Measurements from ENCODE around the gene SPPL3.

The SPPL3 gene

DNA sequence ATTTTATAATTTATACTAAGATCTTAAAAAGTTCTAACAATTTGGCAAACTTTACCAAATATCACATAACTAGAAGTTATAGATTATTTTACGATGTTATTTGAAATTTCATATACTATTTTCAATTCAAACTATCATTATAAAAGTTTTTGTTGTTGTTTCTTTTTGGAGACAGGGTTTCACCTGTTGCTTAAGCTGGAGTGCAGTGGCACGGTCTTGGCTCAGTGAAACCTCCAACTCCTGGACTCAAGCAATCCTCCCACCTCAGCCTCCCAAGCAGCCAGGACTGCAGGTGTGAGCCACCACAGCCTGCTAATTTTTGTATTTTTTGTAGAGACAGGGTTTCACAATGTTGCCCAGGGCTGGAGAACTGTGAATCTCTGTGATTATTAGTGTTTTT is 87.8 kb downstream of the SPPL3 start:
- H3K4me3 ChIP-seq (ENCODE audit: low read length): no peak overlapping the region
- H3K4me2 ChIP-seq (ENCODE audit: low read length): no peak overlapping the region
- H4K5ac ChIP-seq (ENCODE audit: low read length): no peak overlapping the region
- H2BK120ac ChIP-seq (ENCODE audit: low read depth, low read length): no peak overlapping the region
- no peak for DNase-seq
- no peaks in the 10 kb centered on the region for H3K36me3 ChIP-seq (ENCODE audit: control insufficient read depth, insufficient read depth, low read length)
- H3K4me1 ChIP-seq (ENCODE audit: control insufficient read depth, low read depth, low read length): peaks cover 2% of the 10 kb centered on the region
- no peak overlapping the region for H3K18ac ChIP-seq (ENCODE audit: low read length)
- no peak overlapping the region for H3K9ac ChIP-seq (ENCODE audit: low read length)
- peaks cover 7% of the 10 kb centered on the region for H3K79me1 ChIP-seq (ENCODE audit: low read length)
- WGBS (ENCODE audit: extremely low coverage, insufficient coverage, low lambda C conversion rate): no CpG with 5 or more reads among the region's 2 CpGs
- H2BK5ac ChIP-seq (ENCODE audit: low read length): no peak overlapping the region
- no peak overlapping the region for H2BK15ac ChIP-seq (replicated peaks; ENCODE audit: low read depth)
- no peak overlapping the region for H3K27ac ChIP-seq (ENCODE audit: low read depth, low read length)
- no peak overlapping the region for H3K23ac ChIP-seq (ENCODE audit: low read length)
- H3K79me2 ChIP-seq (ENCODE audit: control insufficient read depth, insufficient read depth, low read length): no peaks in the 10 kb centered on the region
- H2AK5ac ChIP-seq (ENCODE audit: low read length): no peak overlapping the region
- no peak overlapping the region for H3K4ac ChIP-seq (ENCODE audit: low read depth, low read length)
- H3K27me3 ChIP-seq (ENCODE audit: insufficient read depth, low read length, poor library complexity): no peaks in the 10 kb centered on the region
- H4K8ac ChIP-seq (ENCODE audit: low read depth, low read length): no peak overlapping the region
- no peak overlapping the region for H3K56ac ChIP-seq (ENCODE audit: low read length)

DNA sequence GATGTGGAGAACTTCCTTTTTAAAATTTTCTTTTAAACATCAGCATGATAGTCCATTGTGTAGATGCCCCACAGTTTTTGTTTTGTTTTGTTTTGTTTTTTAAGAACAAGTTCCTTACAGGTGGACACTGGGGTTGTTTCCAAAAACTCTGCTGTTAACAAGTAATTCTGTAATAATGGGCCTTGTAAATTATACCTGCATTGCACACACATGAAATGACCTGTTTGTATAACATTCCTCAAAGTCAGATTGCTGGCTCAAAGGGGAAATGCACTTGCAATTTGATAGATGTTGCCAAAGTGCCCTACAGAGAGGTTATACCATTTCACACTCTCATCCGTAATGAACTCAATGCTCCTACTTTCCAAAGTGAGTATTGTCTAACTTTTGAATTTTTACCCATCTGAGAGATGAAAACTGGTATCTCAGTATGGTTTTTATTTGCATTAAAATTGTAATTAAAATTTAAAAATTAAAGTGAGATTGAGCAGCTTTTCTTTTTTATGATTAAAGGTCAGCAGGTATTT is 89.2 kb downstream of the SPPL3 start:
- DNase-seq: no peak
- no peak overlapping the region for H4K8ac ChIP-seq (ENCODE audit: low read depth, low read length)
- no peak overlapping the region for H3K4me3 ChIP-seq (ENCODE audit: low read length)
- no peak overlapping the region for H3K56ac ChIP-seq (ENCODE audit: low read length)
- no peak overlapping the region for H3K4me2 ChIP-seq (ENCODE audit: low read length)
- H2BK120ac ChIP-seq (ENCODE audit: low read depth, low read length): no peak overlapping the region
- no peak overlapping the region for H2AK5ac ChIP-seq (ENCODE audit: low read length)
- no peaks in the 10 kb centered on the region for H3K36me3 ChIP-seq (ENCODE audit: control insufficient read depth, insufficient read depth, low read length)
- H3K79me1 ChIP-seq (ENCODE audit: low read length): peaks cover 7% of the 10 kb centered on the region
- no peak overlapping the region for H2BK5ac ChIP-seq (ENCODE audit: low read length)
- H3K4ac ChIP-seq (ENCODE audit: low read depth, low read length): no peak overlapping the region
- no peak overlapping the region for H3K9ac ChIP-seq (ENCODE audit: low read length)
- no peak overlapping the region for H2BK15ac ChIP-seq (replicated peaks; ENCODE audit: low read depth)
- H3K18ac ChIP-seq (ENCODE audit: low read length): no peak overlapping the region
- no peak overlapping the region for H3K23ac ChIP-seq (ENCODE audit: low read length)
- H3K4me1 ChIP-seq (ENCODE audit: control insufficient read depth, low read depth, low read length): peaks cover 2% of the 10 kb centered on the region
- WGBS (ENCODE audit: extremely low coverage, insufficient coverage, low lambda C conversion rate): no CpG with 5 or more reads among the region's 1 CpG
- H4K5ac ChIP-seq (ENCODE audit: low read length): no peak overlapping the region
- H3K79me2 ChIP-seq (ENCODE audit: control insufficient read depth, insufficient read depth, low read length): no peaks in the 10 kb centered on the region
- no peaks in the 10 kb centered on the region for H3K27me3 ChIP-seq (ENCODE audit: insufficient read depth, low read length, poor library complexity)
- no peak overlapping the region for H3K27ac ChIP-seq (ENCODE audit: low read depth, low read length)

DNA sequence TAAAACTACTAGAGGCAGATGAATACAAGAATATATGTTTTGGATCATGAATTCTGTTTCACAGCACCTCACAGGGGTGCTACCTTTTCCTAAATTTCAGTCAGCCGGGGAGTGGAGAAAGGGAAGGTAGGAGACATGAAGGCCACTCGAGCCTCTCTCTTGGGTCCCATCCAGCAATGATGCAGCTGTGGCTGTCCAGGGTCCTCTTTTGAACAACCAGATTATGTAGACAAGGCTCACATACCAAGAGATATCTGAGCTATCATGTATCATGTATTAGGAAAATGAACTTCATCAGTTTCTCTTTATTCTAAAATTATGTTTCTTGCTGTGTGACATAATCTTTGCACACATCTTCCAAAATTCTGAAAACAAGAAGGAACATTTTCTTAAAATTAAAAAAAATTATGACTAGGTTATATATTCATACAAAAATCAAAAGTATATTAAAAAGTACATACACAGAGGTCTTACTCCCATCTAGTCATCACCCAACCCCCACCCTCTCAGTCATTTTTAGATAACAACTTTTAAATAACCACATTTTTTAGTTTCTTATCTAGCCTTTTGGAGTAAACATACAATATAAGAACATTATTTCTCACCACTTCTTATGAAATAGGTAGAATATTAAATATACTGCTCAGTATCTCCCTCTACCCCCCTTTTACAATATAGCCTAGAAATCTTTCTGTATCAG is 89.8 kb downstream of the SPPL3 start:
- Histone ChIP-seq H4K8ac (ENCODE audit: low read depth, low read length) (no peak overlapping the region), H3K23ac (ENCODE audit: low read length) (no peak overlapping the region), H2BK15ac (replicated peaks; ENCODE audit: low read depth) (no peak overlapping the region)

DNA sequence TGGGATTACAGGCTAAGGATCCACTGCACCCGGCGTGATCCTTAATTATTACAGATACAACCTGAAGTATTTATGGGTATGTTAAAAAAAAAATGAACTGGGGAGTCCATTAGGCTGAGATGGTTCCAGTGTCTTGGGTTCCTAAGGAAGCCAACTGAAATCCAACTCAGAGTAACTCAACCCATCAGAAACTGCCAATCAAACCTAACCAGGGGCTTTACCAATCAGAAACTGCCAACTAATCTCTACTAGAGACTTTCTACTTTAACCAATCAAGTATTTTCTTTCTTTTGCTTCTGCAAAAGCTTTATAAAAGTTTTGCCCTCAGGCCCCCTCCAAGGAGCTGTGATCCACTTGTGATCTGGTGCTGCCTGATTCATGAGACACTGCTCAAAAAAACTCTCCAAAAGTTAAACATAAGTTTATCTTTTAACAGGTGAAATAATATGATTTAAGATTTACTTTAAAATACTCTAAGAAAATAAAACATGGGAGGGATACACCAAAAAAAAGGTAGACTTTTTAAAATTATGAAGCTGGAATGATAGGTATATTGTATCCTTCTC is 90.5 kb downstream of the SPPL3 start:
- no peak for DNase-seq
- Histone ChIP-seq H3K79me2 (ENCODE audit: control insufficient read depth, insufficient read depth, low read length) (no peaks in the 10 kb centered on the region), H2BK120ac (ENCODE audit: low read depth, low read length) (no peak overlapping the region), H3K79me1 (ENCODE audit: low read length) (peaks cover 7% of the 10 kb centered on the region), H3K23ac (ENCODE audit: low read length) (no peak overlapping the region), H4K5ac (ENCODE audit: low read length) (no peak overlapping the region), H3K18ac (ENCODE audit: low read length) (no peak overlapping the region), H2BK5ac (ENCODE audit: low read length) (no peak overlapping the region), H3K4me3 (ENCODE audit: low read length) (no peak overlapping the region), H3K27ac (ENCODE audit: low read depth, low read length) (no peak overlapping the region), H3K56ac (ENCODE audit: low read length) (no peak overlapping the region), H2BK15ac (replicated peaks; ENCODE audit: low read depth) (no peak overlapping the region), H4K8ac (ENCODE audit: low read depth, low read length) (no peak overlapping the region), H3K9ac (ENCODE audit: low read length) (no peak overlapping the region), H2AK5ac (ENCODE audit: low read length) (no peak overlapping the region), H3K4ac (ENCODE audit: low read depth, low read length) (no peak overlapping the region), H3K27me3 (ENCODE audit: insufficient read depth, low read length, poor library complexity) (no peaks in the 10 kb centered on the region), H3K4me1 (ENCODE audit: control insufficient read depth, low read depth, low read length) (peaks cover 2% of the 10 kb centered on the region), H3K36me3 (ENCODE audit: control insufficient read depth, insufficient read depth, low read length) (no peaks in the 10 kb centered on the region), H3K4me2 (ENCODE audit: low read length) (no peak overlapping the region)
- no CpG with 5 or more reads among the region's 2 CpGs for WGBS (ENCODE audit: extremely low coverage, insufficient coverage, low lambda C conversion rate)

More for the DNA sequence above, 89.8 kb downstream of the SPPL3 start:
- DNase-seq: no peak
- H3K27ac ChIP-seq (ENCODE audit: low read depth, low read length): no peak overlapping the region
- no peak overlapping the region for H3K56ac ChIP-seq (ENCODE audit: low read length)
- no peaks in the 10 kb centered on the region for H3K36me3 ChIP-seq (ENCODE audit: control insufficient read depth, insufficient read depth, low read length)
- H3K4me3 ChIP-seq (ENCODE audit: low read length): no peak overlapping the region
- peaks cover 7% of the 10 kb centered on the region for H3K79me1 ChIP-seq (ENCODE audit: low read length)
- no peak overlapping the region for H2BK5ac ChIP-seq (ENCODE audit: low read length)
- no peak overlapping the region for H2AK5ac ChIP-seq (ENCODE audit: low read length)
- H3K27me3 ChIP-seq (ENCODE audit: insufficient read depth, low read length, poor library complexity): no peaks in the 10 kb centered on the region
- no peak overlapping the region for H3K9ac ChIP-seq (ENCODE audit: low read length)
- H3K4ac ChIP-seq (ENCODE audit: low read depth, low read length): no peak overlapping the region
- no peak overlapping the region for H2BK120ac ChIP-seq (ENCODE audit: low read depth, low read length)
- no peak overlapping the region for H4K5ac ChIP-seq (ENCODE audit: low read length)
- no CpG with 5 or more reads among the region's 2 CpGs for WGBS (ENCODE audit: extremely low coverage, insufficient coverage, low lambda C conversion rate)
- no peaks in the 10 kb centered on the region for H3K79me2 ChIP-seq (ENCODE audit: control insufficient read depth, insufficient read depth, low read length)
- no peak overlapping the region for H3K18ac ChIP-seq (ENCODE audit: low read length)
- H3K4me2 ChIP-seq (ENCODE audit: low read length): no peak overlapping the region
- H3K4me1 ChIP-seq (ENCODE audit: control insufficient read depth, low read depth, low read length): peaks cover 2% of the 10 kb centered on the region

DNA sequence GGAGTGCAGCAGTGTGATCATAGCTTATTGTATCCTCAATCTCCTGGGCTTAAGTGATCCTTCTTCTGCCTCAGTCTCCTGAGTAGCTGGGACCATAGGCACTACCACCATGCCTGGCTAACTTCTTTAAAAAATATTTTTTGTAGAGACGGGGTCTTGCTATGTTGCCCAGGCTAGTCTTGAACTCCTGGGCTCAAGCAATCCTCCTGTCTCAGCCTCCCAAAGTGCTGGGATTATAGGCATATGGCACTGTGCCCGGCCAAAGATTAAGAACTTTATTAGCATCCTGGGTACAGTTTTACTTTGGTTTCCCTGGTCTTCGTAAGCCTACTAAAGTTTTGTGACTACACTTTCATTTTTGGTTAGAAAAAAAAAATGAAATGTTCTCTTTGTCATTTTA is 94.1 kb downstream of the SPPL3 start:
- Histone ChIP-seq H4K8ac (ENCODE audit: low read depth, low read length) (no peak overlapping the region), H3K9ac (ENCODE audit: low read length) (no peak overlapping the region), H2BK15ac (replicated peaks; ENCODE audit: low read depth) (no peak overlapping the region), H3K56ac (ENCODE audit: low read length) (no peak overlapping the region), H3K27ac (ENCODE audit: low read depth, low read length) (no peak overlapping the region), H2AK5ac (ENCODE audit: low read length) (no peak overlapping the region), H3K79me2 (ENCODE audit: control insufficient read depth, insufficient read depth, low read length) (no peaks in the 10 kb centered on the region), H3K23ac (ENCODE audit: low read length) (no peak overlapping the region), H3K4me2 (ENCODE audit: low read length) (no peak overlapping the region), H3K79me1 (ENCODE audit: low read length) (peaks cover 2% of the 10 kb centered on the region), H4K5ac (ENCODE audit: low read length) (no peak overlapping the region), H3K4me1 (ENCODE audit: control insufficient read depth, low read depth, low read length) (no peaks in the 10 kb centered on the region), H3K36me3 (ENCODE audit: control insufficient read depth, insufficient read depth, low read length) (no peaks in the 10 kb centered on the region), H3K27me3 (ENCODE audit: insufficient read depth, low read length, poor library complexity) (no peaks in the 10 kb centered on the region), H3K4ac (ENCODE audit: low read depth, low read length) (no peak overlapping the region), H2BK5ac (ENCODE audit: low read length) (no peak overlapping the region), H2BK120ac (ENCODE audit: low read depth, low read length) (no peak overlapping the region), H3K18ac (ENCODE audit: low read length) (no peak overlapping the region), H3K4me3 (ENCODE audit: low read length) (no peak overlapping the region)
- WGBS (ENCODE audit: extremely low coverage, insufficient coverage, low lambda C conversion rate): no CpG with 5 or more reads among the region's 3 CpGs
- no peak for DNase-seq

DNA sequence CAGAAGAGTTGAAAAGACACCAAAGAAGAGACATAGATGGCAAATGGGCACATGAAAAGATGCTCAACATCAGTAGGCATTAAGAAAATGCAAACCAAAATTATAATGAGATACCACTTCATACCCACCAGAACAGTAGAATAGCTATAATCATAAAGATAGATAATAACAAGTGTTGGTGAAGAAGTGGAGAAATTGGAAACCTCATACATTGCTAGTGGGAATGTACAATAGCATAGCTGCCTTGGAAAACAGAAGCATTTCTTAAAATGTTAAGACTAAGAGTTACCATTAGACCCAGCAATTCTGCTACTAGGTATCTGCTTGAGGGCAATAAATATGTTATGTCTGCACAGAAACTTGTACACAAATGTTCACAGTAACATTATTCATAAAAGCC is 99.7 kb downstream of the SPPL3 start:
- H3K4me1 ChIP-seq (ENCODE audit: control insufficient read depth, low read depth, low read length): peaks cover 5% of the 10 kb centered on the region
- no peak for DNase-seq
- no peaks in the 10 kb centered on the region for H3K27me3 ChIP-seq (ENCODE audit: insufficient read depth, low read length, poor library complexity)
- H3K79me1 ChIP-seq (ENCODE audit: low read length): no peaks in the 10 kb centered on the region
- H3K23ac ChIP-seq (ENCODE audit: low read length): no peak overlapping the region
- no peak overlapping the region for H2AK5ac ChIP-seq (ENCODE audit: low read length)
- H3K36me3 ChIP-seq (ENCODE audit: control insufficient read depth, insufficient read depth, low read length): no peaks in the 10 kb centered on the region
- H3K4me3 ChIP-seq (ENCODE audit: low read length): no peak overlapping the region
- H2BK15ac ChIP-seq (replicated peaks; ENCODE audit: low read depth): no peak overlapping the region
- no peaks in the 10 kb centered on the region for H3K79me2 ChIP-seq (ENCODE audit: control insufficient read depth, insufficient read depth, low read length)
- no peak overlapping the region for H3K18ac ChIP-seq (ENCODE audit: low read length)
- H2BK5ac ChIP-seq (ENCODE audit: low read length): no peak overlapping the region
- no peak overlapping the region for H3K56ac ChIP-seq (ENCODE audit: low read length)
- no peak overlapping the region for H3K4me2 ChIP-seq (ENCODE audit: low read length)
- no peak overlapping the region for H4K8ac ChIP-seq (ENCODE audit: low read depth, low read length)
- no peak overlapping the region for H3K4ac ChIP-seq (ENCODE audit: low read depth, low read length)
- H3K9ac ChIP-seq (ENCODE audit: low read length): no peak overlapping the region
- H3K27ac ChIP-seq (ENCODE audit: low read depth, low read length): no peak overlapping the region
- H2BK120ac ChIP-seq (ENCODE audit: low read depth, low read length): no peak overlapping the region
- H4K5ac ChIP-seq (ENCODE audit: low read length): no peak overlapping the region
